ENCODE results near the gene ERBB2. TPM values are rescaled to one million over a fixed set of nuclear protein-coding genes. Genes with fewer than 3 reads are reported as not detected.
"Not testable (repeated sequence)": the region's sequence is repeated elsewhere in the genome, so short reads cannot be mapped to it uniquely, and the experiment has no call there.

ERBB2 gene
- total RNA-seq, 4 donors from 2014 or later: 11.8 to 98.8 (median 44.6) TPM

GRCh38 chr17:39706383-39706782, 6.5 kb downstream of the ERBB2 start:
- H3K9me3 ChIP-seq: no peaks in the 10 kb centered on the region
- no peaks in the 10 kb centered on the region for H3K27me3 ChIP-seq
- TF ChIP-seq POLR2A (IDR thresholded peaks at IDR 0.05): no peak
- TF ChIP-seq CTCF (IDR thresholded peaks at IDR 0.05): no peak
- H3K27ac ChIP-seq: no peak overlapping the region
- no peak overlapping the region for H3K4me3 ChIP-seq
- DNase-seq: no peak
- no peaks in the 10 kb centered on the region for H3K4me1 ChIP-seq
- intact Hi-C loops (cut with DNase I; ENCODE audit: low total_unique reads): no loop called here
- no peaks in the 10 kb centered on the region for H3K36me3 ChIP-seq

- H3K4me1 ChIP-seq: no peaks in the 10 kb centered on the region
- TF ChIP-seq CTCF (IDR thresholded peaks at IDR 0.05) (no peak), POLR2A (IDR thresholded peaks at IDR 0.05) (no peak)
- intact Hi-C loops (cut with DNase I; ENCODE audit: low total_unique reads): no loop called here
- H3K4me3 ChIP-seq: no peak overlapping the region
- no peak for DNase-seq
- no peaks in the 10 kb centered on the region for H3K9me3 ChIP-seq
- no peaks in the 10 kb centered on the region for H3K36me3 ChIP-seq
- H3K27ac ChIP-seq: no peak overlapping the region
- no peaks in the 10 kb centered on the region for H3K27me3 ChIP-seq
Observed at GRCh38 chr17:39706921-39707337, 7.1 kb downstream of the ERBB2 start.

GRCh38 chr17:39709319-39709997, 9.6 kb downstream of the ERBB2 start:
- no peaks in the 10 kb centered on the region for H3K9me3 ChIP-seq
- H3K27me3 ChIP-seq: no peaks in the 10 kb centered on the region
- intact Hi-C loops (cut with DNase I; ENCODE audit: low total_unique reads): no loop called here
- DNase-seq: no peak
- no peak overlapping the region for H3K4me3 ChIP-seq
- no peaks in the 10 kb centered on the region for H3K36me3 ChIP-seq
- TF ChIP-seq POLR2A (IDR thresholded peaks at IDR 0.05) (no peak), CTCF (IDR thresholded peaks at IDR 0.05) (no peak)
- no peak overlapping the region for H3K27ac ChIP-seq
- no peaks in the 10 kb centered on the region for H3K4me1 ChIP-seq

GRCh38 chr17:39709998-39710964, 10.4 kb downstream of the ERBB2 start:
- intact Hi-C loops (cut with DNase I; ENCODE audit: low total_unique reads): no loop called here
- H3K4me3 ChIP-seq: no peak overlapping the region
- H3K36me3 ChIP-seq: no peaks in the 10 kb centered on the region
- H3K27ac ChIP-seq: no peak overlapping the region
- no peak for TF ChIP-seq CTCF (IDR thresholded peaks at IDR 0.05)
- no peak for TF ChIP-seq POLR2A (IDR thresholded peaks at IDR 0.05)
- no peaks in the 10 kb centered on the region for H3K9me3 ChIP-seq
- H3K4me1 ChIP-seq: no peaks in the 10 kb centered on the region
- no peaks in the 10 kb centered on the region for H3K27me3 ChIP-seq
- DNase-seq: no peak

GRCh38 chr17:39711071-39711470, 11.2 kb downstream of the ERBB2 start:
- H3K4me3 ChIP-seq; H3K36me3 ChIP-seq; H3K9me3 ChIP-seq; H3K4me1 ChIP-seq; H3K27ac ChIP-seq; intact Hi-C loops (cut with DNase I; ENCODE audit: low total_unique reads); H3K27me3 ChIP-seq; DNase-seq: not testable (repeated sequence)
